SK-N-DZ (cell line): ENCODE data around the gene LRTM2.
A peak's percentile ranks its signal among the peaks of the same experiment; 100 is the strongest.
"Not testable (repeated sequence)": the region's sequence is repeated elsewhere in the genome, so short reads cannot be mapped to it uniquely, and the experiment has no call there.

ENCODE experiments used
- DNase-seq: peaks from one replicate; pipeline ENCODE4 v3.0.0-alpha.2; 2015; ENCODE audit warnings: low spot score

LRTM2 gene

DNA sequence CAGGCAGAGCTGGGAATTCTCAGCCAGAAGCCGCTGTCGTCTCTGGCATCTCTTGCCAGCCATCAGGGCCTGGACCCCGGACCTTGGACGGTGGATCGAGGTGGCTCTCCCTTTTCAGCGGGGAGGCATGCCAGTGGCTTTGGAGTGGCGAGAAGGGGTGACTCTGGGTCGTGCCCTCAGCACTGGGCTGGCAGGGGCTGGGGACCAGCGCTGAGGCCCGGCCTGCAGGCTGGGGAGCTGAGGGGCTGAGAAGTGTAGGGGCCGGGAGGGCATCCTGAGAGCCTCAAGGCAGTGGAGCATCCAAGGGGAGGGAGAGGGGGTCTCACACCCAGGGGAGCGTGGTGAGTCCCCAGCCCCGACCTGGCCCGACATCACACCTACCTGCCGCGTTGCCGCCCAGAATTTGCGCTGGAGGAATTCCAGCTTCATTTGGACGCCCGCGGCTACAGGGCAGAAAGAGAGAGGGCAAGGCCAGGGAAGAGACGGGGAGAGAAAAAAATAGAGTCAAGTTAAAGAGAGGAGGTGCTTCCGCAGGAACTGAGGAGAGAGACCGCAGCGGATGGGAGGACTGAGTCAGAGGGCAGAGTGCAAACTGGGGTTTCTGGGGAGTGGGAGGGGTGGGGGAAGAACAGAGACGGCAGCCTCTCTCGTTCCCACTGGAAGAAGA lies 9.0 kb upstream of the LRTM2 start:
- DNase-seq, result no peak

DNA sequence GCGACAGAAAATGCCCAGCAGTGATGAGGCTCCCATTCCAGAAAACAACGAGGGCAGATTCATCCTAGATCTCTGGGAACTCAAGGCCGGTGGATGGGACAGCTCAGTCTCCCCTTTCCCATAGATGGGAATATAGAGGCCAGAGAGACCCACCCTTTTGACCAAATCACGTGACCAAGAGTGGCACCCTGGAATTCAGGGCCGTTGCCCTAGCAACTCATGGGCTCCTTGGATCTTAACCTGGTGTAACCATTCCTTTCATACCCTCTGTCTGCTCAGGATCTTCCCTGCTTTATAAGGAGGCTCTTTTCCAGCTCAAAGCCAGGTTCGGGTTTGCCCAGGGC lies 8.4 kb upstream of the LRTM2 start:
- DNase-seq, result no peak

DNA sequence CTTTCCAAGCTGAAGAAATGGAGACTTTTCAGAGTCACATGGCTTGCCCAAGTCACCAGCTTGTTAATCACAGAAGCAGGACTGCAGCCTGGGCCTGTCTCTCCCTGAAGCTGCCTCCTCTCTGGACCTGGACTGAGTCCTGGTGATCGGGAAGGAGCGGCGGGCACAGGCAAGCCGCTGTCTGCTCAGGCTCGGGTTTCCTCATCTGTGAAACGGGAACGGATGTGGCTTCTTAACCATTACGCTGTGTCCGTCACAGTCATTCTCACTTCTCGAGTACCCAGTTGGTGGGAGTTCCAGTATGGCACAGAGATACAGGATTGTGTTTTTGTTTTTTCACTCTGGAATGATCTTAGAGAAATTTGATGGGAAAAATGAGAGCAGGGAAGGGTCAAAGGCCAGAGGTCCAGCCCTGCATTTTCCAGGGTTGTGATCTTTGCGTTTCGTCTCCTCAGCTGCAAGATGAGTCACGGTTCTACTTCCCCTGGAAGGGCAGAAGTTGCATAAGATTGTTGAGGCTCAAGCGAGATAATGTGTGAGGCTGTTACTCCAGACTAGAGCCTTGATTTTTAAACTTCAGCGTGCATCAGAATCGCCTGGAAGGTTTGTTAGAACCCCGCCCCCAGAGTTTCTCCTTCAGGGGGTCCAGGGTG lies 7.6 kb upstream of the LRTM2 start:
- no peak for DNase-seq

DNA sequence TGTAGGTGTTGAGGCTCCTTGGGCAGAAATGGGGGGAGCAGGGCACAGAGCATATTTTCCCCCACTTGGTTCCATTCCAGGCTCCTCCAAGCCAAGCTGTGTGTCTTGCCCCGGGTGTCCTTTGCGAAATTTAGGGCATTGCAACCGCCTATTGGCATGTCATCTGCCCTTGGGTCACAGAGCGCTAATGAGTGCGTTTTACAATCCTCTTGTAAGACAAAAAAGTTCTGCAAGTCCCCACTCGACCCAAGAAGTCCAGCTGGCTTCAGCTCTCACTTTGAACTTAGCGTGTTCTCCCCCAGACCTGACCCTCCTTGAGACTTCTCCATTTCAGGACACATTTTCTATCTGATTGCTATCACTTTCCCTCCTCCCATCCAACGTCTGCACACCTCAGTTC lies 6.1 kb upstream of the LRTM2 start:
- DNase-seq, result no peak

DNA sequence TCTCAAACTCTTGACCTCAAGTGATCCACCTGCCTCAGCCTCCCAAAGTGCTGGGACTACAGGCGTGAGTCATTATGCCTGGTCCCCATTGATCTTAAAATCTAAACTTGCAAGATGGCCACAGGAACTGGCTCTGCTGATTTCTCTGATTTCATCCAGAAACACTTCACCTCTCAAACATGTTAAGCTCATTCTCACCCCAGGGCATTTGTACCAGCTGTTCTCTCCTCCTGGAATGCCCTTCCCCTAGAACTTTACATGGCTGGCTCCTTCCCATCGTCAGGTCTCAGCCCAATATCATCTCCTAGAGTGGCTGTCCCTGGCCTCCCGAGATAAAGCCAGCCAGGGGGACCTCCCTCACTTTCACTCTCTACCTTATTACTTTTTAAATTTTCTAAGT lies 5.3 kb upstream of the LRTM2 start:
- DNase-seq, result no peak

DNA sequence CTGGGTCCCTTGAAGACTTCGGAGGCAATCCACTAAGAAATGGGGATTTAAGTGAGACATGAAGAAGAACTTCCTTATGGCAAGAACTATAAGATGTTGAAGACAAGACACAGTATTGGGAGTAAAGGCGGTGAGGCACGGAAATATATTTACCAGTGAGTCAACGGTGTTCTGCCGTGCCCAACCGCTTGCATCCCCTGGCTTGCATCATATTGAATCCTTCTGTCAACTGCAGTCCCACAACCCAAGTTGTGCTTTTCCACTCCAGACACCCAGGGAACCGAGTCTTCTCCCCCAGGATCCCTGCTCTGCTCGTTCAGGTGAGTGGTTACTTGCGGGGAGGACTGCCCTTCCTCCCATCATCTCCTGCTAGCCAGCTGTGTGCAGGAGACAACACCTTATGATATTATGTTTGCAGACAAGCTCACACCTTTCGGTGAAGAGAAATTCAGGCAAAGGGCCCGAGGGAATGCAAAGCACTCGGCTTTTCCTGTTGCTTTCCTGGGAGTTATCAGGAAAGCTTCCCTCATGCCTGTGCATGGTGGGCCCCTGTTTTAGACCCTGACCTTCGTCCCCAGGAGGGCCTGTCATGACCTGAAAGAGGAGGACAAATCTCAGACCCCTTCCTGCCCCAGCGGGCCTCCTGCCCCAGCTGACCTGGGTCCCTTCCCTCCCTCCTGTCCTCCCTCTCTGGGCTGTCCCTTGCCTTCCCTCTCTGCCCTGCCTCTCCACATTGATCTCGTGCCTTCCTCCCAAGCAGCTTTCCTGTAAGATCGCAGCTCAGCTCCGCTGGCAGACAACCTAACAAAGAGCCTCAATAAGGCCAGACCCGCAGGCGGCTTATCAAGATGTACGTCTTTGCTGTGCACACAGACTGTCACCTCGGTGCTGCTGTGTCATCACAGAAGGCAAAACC lies 4.3 kb upstream of the LRTM2 start:
- peak; percentile 73 for DNase-seq

DNA sequence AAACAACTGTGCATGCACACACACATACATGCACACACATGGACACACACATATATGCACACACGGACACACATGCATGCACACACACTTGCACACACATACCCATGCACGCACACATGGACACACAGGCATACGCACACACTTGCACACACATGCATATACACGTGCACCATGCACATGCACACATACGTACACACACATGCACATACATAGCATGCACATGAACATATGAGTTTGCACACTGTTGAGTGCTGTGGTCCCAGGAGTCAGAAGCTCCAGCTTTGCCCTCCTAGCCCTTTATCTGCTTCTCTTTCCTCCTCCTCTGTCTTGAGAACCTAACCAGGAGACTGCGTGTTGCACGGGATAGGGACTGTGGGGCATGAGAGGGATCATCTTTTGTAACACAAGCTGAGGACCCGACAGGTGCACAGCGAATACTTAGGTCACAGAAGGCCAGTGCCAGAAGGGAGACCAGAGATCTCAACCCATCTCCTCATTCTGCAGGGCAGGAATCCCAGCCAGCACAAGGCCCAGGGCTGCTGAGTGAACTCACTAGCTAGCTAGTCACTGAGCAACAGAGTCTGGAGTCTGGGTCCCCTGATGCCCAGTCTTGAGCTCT lies 3.5 kb upstream of the LRTM2 start:
- no peak for DNase-seq

DNA sequence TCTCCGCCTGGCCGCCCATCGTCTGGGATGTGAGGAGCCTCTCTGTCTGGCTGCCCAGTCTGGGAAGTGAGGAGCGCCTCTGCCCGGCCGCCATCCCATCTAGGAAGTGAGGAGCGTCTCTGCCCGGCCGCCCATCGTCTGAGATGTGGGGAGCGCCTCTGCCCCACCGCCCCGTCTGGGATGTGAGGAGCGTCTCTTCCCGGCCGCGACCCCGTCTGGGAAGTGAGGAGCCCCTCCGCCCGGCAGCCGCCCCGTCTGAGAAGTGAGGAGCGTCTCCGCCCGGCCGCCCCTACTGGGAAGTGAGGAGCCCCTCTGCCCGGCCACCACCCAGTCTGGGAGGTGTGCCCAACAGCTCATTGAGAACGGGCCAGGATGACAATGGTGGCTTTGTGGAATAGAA lies 2.4 kb upstream of the LRTM2 start:
- DNase-seq, result not testable (repeated sequence)

DNA sequence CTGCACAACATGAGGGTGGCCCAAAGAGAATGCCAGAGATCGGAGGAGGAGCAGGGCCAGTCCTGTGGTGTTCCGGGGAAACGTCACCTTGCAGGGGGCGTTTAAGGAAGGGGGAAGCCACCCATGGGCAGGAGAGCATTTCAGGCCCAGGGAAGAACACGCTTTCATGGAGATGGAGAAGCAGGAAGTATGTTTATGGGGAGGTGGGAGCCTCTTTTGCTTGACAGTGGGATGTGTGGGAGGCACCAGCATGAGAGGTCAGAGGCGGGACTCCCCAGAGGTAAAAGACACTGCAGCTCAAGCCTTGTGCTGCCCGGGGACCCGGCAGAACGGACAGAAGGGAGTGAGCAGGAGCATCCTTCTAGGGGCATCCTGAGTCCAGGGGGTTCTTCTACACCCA lies 1.3 kb upstream of the LRTM2 start:
- no peak for DNase-seq

DNA sequence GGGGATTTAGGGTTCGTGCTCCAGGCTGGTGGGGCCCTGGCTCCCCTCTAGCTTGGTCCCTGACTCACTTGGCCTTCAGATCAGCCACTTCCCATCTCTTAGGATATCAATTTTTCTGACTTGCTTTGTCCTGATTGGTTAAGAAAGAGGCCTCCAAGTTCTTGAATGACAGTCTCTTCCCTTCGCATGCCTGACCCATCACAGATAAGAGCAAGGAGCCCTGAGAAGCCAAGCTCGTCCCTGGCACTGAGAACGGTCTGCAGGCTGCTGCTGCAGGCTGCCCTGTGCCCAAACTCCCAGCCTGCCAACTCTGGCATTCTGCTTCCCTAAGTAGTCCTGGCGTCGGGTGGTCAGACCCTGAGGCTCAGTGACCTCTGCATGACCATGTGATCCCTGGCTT lies 794 bp upstream of the LRTM2 start:
- no peak for DNase-seq

DNA sequence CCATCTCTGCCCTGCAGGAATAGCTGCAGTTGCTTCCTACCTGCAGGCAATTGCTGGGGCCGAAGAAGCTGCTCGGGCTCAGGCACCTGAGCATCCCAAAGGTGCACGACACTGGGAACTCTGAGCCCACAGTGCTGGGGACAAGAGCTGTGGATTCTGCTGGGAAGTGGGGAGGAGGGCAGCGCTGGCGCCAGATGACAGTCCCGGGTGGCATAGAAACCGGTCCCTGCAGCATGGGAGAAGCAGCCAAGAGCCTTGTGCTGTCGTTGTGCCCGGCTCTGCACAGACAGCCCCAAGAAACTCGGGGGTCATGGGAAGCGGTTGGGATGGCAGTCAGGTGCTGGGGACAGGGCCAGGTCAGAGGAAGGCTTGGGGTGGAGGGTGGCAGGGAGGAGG lies 529 bp downstream of the LRTM2 start:
- no peak for DNase-seq

DNA sequence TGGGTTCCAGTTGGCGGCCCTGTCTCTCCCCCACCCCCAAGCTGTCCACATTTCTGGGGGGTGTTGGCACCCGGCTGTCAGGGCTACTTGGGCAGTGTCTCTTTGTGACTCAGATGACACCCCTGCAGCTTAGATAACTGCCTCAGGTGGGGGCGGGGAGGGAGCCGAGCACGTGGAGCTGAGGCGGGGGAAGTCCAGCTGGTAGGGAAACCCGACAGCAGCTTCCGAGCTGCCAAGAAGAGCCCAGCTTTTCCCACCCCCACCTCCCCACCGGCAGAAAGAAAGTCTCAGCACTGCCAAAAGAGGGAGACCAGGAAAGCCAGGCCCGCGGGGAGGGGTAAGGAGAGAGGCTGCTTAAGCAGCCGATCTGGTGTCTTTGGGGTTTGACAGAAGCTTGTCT lies 1.4 kb downstream of the LRTM2 start:
- DNase-seq, result no peak

DNA sequence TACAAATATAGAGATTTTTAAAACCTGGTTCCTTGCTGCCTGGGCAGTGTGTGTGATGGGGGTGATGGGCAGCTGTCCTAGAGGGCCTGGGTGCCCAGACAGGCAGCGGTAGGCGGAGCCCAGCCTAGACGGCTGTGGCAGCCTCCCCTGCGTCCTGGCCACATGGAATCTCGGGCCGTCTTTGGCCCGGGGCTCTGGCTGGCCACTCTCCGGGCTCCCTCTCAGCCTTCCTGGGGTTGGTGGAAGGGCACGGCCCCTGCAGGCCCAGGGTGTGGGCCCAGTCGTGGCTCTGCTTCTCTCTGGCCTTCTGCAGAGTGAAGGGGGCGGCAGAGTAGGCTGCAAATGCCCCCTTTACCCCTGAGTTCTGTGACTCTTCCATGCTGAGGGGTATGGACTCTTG lies 2.3 kb downstream of the LRTM2 start:
- no peak for DNase-seq

DNA sequence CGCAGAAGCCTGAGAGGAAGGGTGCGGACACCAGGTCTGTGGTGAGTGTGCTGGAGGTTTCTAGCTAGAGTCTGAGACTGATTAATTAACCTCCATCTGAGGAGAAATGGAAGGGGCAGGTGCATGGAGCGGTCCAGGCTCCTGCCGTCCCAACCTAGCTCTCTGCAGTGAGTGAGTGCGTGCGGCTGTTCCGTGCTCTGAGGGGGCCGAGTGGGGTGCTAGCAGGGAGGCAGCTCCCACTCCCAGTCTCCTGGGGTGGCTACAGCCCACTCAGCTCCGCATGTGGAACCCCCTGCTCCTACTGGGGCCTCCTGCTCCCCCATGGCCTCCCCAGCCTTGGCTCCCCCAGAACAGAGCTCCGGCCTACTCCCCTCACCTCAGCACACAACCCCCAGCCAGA lies 2.9 kb downstream of the LRTM2 start:
- DNase-seq, result no peak

DNA sequence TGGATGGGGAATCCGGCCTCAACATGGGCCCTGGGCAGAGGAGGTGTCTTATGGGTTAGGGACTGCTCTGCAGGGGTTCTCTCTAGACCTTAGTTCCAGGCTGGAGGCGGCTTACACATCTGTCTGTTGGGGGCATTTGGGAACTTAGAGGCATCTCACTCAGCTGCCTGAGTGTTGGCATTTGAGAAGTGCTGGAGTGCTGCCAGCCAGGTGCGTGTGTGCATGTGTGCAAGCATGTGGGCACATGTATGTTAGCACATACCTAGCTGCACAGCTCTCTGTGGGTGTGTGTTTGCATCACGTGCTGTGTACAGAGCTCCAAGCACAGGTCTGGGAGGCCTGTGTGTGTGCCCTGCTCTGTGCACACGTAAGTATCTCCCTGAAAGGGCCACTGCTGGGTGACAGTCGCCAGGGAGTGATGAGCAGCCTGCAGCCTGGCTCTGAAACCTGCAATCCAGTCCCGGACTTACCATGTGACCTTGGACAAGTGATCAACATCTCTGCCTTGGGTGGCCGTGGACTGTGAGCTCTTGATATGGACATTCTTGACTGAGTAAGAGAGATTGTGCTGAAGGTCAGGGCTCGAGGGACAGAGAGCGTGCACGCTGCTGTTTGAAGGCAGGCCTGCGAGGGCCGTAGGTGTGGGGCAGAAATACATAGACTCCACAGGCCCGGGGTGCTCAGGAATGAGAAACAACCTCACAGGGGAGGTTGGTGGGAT lies 5.2 kb downstream of the LRTM2 start:
- no peak for DNase-seq

DNA sequence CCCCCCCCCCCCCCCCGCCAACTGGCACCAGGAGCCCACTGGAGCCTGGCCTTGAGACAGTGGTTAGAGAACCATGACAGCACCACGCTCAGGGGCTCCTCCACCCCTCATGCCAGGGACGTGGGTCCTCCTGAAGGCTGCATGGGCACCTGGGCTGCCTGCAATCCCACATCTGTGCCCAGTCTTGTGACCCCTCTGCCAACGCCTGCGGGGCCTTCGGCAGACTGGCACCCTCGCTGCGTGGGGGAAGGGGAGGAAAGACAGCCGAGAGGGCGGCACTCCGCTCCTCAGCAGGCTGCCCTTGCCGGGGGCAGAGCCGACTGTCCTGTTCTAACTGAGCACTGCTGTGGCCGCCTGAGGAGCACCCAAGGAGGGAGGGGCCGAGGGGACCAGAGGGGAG lies 6.0 kb downstream of the LRTM2 start:
- DNase-seq, result no peak

DNA sequence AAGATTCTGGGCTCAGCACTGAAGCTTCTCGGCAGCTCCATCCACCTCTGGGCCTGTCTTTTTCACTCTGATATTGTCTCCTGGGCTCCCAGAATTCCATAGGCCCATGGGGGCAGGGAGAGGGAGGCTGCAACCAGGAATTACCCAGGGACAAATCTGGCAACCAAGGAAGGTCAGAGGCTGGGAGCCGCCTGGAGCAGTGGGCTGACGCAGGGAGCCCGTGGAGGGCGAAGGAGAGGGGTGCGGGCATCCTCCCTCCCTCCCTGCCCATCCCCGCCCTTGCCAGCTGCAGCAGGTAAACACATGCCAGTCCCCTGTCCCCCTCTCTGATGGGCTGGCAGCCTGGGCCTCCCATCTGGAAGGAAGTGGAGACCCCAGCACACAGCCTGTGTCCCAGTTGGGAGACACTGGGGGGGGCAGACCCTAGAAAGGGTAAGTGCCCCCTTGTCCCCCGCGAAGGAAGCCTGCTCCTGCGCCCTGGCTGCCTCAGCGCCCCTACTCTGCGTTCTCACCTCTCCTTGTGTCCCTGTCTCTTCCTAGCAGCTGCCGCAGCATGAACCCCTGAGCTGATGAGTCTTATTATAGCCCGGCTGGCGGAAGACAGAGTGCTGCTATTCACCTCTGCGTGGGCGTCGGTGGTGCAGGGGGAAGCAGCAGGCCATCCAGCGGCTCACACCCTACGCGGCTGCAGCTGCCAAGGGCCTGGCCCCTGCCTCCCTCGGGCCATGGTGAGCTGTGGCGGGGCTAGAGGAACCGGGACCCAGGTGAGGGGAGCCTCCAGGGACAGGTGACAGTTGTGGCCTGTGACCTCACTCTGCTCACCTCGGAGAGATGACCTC lies 6.7 kb downstream of the LRTM2 start:
- DNase-seq, result no peak

DNA sequence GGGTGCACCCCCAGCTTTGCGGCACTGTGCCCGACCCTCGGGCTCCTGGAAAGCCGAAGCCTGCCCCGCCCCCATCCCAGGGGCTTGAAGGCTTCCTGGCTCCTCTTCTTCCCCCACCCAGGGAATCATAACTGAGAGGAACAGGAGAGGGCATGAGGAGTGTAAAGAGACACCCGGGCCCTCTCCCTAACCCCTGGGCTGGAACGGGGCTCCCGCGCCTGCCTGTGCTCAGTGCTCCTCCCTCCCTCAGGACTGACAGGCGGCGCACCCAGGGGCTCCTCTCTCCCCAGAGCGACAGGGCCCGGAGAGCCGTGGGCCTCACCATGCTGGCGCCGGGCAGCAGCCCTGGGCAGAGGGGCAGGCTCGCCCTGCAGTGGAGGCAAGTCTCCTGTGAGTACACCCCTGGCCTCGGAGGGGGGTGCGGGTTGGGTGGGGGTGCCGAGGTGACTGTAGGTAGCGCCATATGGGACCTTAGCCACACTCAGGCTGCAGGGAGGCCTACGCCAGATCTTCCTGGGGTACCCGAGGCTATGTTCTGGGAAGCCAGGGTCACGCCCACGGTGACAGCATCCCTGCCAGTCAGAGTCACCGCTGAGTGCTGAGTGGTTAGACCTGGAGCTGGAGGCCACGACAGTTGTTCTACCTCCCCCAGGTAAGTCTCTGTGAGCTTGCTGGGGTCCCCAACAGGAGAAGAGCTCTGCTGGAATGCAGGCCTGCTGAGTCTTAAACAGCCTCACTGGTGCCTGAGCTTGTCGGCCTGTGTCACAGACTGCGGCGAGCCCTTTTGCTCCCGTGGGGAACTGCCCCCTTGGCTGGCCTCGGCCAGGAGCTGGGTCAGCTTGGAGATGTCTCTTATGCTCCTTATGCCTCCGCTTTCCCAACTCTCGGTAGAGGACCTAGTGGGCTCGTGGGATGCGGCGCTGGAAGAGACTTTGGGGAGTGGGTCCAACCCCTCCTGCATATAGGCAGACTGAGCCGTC lies 7.8 kb downstream of the LRTM2 start:
- DNase-seq, result no peak

DNA sequence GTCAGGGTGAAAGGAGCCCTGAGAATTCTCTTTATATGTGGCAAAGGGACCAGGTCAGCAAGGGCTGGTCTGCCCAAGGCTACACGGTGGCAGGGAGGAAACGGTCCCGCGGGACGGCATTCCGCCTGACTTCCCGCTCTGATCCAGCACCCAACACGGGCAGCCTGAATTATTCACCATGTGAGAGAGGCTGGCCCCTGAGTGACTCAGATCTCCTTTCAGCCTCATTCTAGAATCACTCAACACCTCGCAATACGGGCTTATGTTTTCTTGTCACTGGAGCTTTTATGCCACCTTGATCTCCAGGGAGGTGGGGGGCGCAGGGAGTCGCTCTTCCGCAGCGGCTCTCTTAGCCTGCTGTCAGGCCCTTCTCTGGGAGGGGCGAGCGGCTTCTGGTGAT lies 8.5 kb downstream of the LRTM2 start:
- no peak for DNase-seq
